ES-I3 (cell line): ENCODE measurements around the gene VSX2.
"Not testable (repeated sequence)": the region's sequence is repeated elsewhere in the genome, so short reads cannot be mapped to it uniquely, and the experiment has no call there.

Source experiments
- H3K36me3 ChIP-seq: 2 replicates; pipeline ENCODE4 v1.6.1; 2013; ENCODE audit warnings: mild to moderate bottlenecking, low read length, control low read depth, moderate library complexity; ENCODE audit not compliant: insufficient read depth
- H3K4me1 ChIP-seq: 2 replicates; pipeline ENCODE4 v1.6.1; 2013; ENCODE audit warnings: mild to moderate bottlenecking, control low read depth, low read length; ENCODE audit not compliant: insufficient read depth
- H3K9ac ChIP-seq: 2 replicates; pipeline ENCODE4 v1.6.1; 2013; ENCODE audit warnings: low read depth, mild to moderate bottlenecking, low read length, moderate library complexity
- H3K9me3 ChIP-seq: 2 replicates; pipeline ENCODE4 v1.6.1; 2013; ENCODE audit warnings: mild to moderate bottlenecking, low read length, moderate library complexity; ENCODE audit not compliant: control insufficient read depth, insufficient read depth

Gene VSX2

DNA sequence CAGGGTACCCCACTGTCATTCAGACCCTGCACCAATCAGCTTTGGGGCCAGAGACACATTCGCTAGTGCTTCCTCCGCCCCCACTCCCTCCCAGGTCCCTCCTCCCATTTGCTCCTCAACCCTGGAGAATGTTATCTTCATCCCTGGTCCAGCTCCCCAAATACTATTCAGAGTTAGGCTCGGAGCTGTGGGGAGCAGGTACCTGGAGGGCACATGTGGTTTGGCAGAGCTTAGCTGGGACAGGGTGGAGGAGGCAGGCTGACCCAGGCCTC, 19.5 kb downstream of the VSX2 start:
- Histone ChIP-seq H3K4me1 (no peaks in the 10 kb centered on the region), H3K9ac (no peak overlapping the region; the same call in 1 of the 2 replicates), H3K9me3 (no peaks in the 10 kb centered on the region), H3K36me3 (no peaks in the 10 kb centered on the region)

DNA sequence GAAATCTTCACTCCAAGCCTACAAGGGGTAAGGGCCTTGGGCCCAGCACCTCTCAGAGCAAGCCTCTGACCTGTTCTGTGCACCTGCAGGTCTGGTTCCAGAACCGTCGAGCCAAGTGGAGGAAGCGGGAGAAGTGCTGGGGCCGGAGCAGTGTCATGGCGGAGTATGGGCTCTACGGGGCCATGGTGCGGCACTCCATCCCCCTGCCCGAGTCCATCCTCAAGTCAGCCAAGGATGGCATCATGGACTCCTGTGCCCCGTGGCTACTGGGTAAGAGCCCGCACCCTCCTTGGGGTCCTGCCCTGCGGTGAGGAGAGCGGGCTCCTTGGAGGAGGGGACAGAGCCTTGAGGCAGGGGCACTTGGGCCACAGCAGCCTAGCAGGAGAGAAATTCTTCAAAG, 20.3 kb downstream of the VSX2 start:
- Histone ChIP-seq H3K36me3 (no peaks in the 10 kb centered on the region), H3K9ac (no peak overlapping the region), H3K9me3 (no peaks in the 10 kb centered on the region), H3K4me1 (no peaks in the 10 kb centered on the region)

DNA sequence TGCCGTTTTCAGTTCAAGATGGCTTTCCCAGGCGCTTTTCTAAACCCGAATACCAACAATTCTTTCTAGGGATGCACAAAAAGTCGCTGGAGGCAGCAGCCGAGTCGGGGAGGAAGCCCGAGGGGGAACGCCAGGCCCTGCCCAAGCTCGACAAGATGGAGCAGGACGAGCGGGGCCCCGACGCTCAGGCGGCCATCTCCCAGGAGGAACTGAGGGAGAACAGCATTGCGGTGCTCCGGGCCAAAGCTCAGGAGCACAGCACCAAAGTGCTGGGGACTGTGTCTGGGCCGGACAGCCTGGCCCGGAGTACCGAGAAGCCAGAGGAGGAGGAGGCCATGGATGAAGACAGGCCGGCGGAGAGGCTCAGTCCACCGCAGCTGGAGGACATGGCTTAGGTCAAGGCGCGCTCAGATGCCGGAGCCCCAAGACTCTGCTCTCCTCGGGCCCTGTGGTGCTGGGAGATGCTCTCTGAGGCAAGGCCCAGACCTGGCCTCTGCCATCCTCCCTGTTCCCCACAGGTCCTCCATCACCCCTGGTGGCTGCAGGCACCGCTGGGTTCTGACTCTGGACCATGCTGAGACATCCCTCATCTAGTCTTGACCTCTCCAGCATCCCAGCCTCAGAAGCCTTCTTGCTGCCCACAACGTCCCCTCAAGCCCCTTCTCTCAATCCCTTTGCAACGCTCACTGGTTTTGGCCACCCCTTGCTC, 21.4 kb downstream of the VSX2 start:
- H3K9me3 ChIP-seq = no peaks in the 10 kb centered on the region
- no peaks in the 10 kb centered on the region for H3K36me3 ChIP-seq
- no peak overlapping the region for H3K9ac ChIP-seq
- H3K4me1 ChIP-seq = no peaks in the 10 kb centered on the region

DNA sequence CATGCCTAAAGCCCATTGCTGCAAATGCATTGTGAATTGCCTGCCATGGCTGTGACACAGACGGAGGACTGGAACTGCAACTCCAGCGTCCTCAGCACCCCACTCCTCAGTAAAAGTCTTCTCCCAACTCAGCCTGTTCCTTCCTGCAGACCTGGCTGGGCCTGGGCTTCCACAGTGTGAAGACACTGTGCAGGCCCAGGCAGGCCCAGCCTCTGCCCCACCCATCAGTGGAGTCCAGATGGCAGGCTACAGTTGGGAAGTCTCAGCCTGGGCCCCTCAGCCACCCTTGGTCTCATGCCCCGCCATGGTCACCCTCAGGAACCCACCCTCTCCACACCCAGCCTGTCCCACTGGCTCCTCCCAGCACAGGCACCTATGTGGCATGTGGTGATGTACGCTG, 22.0 kb downstream of the VSX2 start:
- H3K36me3 ChIP-seq = no peaks in the 10 kb centered on the region
- H3K9ac ChIP-seq = no peak overlapping the region
- no peaks in the 10 kb centered on the region for H3K4me1 ChIP-seq
- H3K9me3 ChIP-seq = no peaks in the 10 kb centered on the region

DNA sequence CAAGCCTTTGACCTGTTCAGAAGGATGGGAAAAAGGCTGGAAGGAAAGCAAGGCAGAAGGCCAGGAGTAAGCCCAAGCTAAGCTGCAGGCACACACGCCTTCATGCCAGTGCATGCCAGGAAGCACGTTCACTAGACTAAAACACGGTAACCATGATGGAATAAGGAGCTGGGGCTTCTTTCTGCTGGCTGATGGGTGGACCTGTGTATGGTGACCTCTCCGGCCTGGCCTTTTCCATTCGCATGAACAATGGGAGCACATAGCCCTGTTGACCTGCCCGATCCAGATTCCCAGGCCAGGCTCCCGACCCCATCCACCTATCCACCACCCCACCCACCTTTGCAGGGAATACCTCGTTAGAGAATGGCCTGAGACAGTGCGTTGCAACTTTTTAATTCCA, 22.8 kb downstream of the VSX2 start:
- Histone ChIP-seq H3K4me1 (no peaks in the 10 kb centered on the region), H3K36me3 (peaks cover 3% of the 10 kb centered on the region; the same call in 1 of the 2 replicates), H3K9me3 (no peaks in the 10 kb centered on the region), H3K9ac (no peak overlapping the region)

DNA sequence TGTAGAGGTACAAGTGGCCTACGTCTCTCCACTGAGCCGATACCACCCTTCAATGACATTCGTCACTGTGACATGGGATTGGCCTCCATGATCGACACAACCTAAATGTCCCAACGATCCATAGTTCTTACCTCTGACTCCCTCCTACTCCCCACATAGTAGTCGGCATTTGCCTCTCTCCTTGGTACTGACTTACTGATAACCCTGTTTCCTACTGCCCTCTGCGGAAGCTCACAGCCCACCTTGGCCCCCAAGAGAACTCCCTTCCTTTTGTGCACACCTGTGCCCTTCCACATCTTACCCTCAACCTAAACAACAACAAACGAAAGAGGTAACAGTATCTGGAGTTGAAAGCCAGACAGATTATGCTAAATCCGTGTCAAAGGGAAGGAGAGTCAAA, 23.9 kb downstream of the VSX2 start:
- no peak overlapping the region for H3K9ac ChIP-seq
- H3K9me3 ChIP-seq = no peaks in the 10 kb centered on the region
- H3K4me1 ChIP-seq = peaks cover 5% of the 10 kb centered on the region
- H3K36me3 ChIP-seq = peaks cover 3% of the 10 kb centered on the region; the same call in 1 of the 2 replicates

DNA sequence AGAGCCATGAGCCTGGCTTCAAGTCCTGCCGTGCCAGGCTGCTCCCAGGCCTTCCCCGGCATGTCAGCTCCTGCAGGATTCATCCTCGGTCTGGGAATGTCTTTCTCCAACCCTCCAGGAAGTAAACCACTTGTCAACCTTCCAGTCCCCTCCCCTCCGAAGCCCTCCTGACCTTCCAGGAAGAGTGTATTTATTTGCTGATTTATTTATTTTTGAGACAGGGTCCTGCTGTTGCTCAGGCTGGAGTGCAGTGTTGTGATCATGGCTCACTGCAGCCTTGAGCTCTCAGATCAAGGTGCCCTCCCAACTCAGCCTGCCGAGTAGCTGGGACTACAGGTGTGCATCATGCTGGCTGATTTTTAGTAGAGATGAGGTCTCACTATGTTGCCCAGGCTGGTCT, 24.7 kb downstream of the VSX2 start:
- peaks cover 3% of the 10 kb centered on the region; the same call in 1 of the 2 replicates for H3K36me3 ChIP-seq
- no peak overlapping the region for H3K9ac ChIP-seq

DNA sequence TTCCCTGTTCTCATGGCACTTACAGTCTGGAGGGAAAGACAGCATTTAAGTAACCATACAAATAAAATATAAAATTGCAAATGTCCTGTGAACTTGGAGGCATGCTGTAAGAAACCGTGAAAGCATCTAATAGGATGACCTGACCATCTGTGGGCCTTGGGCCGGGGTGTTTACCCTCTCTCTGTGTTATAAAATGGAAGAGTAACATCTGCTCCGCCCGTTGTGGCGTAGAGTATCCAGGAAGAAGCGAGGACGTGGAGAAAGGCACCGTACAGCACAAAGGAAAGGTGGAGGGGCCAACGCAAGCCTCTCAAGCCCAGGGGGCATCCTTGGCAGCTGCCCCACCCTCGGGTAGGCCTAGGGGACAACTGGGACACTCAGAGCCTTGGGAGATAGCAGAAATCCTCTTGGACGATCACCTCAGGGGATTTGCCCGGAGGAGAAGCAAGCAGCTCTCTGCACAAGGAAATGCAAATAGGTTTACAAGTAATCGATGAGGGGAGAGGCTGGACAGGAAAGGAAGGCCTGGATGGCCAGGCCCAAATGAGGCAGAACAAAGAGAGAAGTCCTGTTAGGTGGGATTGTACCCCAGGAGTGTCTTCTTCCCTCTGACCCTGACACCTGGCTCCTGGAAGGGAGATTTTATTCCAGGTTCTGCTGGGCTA, 26.2 kb downstream of the VSX2 start:
- Histone ChIP-seq H3K4me1 (peaks cover 5% of the 10 kb centered on the region), H3K9ac (no peak overlapping the region), H3K9me3 (no peaks in the 10 kb centered on the region)

More for the DNA sequence above, 24.7 kb downstream of the VSX2 start:
- H3K9me3 ChIP-seq = no peaks in the 10 kb centered on the region
- peaks cover 5% of the 10 kb centered on the region for H3K4me1 ChIP-seq

DNA sequence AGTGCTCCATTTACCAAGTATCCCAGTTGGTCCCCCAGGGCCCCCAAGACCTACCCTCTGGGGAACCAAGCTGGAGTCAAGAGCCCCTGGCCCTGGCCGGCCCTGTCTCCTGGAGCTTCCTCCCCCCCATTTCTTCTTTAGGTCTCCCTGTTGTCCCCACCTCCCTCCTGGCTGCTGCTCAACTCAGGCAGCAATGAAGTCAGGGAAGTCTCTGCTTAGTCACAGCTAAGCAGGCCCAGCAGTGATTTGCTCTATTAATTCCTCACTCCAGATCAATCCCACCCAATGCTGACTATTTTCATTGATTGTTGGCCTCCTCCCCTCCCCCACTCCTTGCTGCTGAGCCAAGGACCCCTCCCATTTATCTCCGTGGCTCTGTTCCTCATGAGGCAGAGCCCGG, 28.3 kb downstream of the VSX2 start:
- Histone ChIP-seq H3K9ac (no peak overlapping the region), H3K36me3 (peaks cover 3% of the 10 kb centered on the region; the same call in 1 of the 2 replicates), H3K9me3 (no peaks in the 10 kb centered on the region), H3K4me1 (peaks cover 5% of the 10 kb centered on the region)

More for the DNA sequence above, 26.2 kb downstream of the VSX2 start:
- H3K36me3 ChIP-seq = peaks cover 3% of the 10 kb centered on the region; the same call in 1 of the 2 replicates

DNA sequence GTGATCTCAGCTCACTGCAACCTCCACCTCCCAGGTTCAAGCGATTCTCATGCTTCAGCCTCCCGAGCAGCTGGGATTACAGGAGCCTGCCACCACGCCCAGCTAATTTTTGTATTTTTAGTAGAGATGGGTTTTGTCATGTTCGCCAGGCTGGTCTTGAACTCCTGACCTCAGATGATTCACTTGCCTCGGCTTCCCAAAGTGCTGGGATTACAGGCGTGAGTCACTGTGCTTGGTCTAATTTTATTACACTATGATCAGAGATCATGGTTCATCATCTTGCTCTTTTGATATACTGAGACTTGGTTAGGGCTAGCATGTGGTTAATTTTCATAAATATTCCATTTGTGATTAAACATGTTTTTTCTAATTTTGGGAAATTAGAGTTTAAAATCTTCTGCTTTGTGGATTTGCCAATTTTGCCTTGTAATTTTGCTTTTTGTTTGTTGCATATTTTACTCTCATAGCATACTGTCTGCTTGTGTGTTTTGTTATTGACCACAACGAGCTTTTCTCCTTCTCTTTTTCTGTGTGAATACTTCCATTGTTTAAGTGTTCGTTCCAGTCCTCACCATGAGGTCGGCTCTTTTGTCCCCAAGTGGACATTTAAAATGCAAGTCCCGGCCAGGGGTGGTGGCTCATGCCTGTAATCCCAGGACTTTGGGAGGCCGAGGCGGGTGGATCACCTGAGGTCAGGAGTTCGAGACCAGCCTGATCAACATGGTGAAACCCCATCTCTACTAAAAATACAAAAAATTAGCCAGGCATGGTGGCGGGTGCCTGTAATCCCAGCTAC, 31.3 kb downstream of the VSX2 start:
- H3K9me3 ChIP-seq, H3K36me3 ChIP-seq, H3K9ac ChIP-seq, H3K4me1 ChIP-seq: not testable (repeated sequence)

DNA sequence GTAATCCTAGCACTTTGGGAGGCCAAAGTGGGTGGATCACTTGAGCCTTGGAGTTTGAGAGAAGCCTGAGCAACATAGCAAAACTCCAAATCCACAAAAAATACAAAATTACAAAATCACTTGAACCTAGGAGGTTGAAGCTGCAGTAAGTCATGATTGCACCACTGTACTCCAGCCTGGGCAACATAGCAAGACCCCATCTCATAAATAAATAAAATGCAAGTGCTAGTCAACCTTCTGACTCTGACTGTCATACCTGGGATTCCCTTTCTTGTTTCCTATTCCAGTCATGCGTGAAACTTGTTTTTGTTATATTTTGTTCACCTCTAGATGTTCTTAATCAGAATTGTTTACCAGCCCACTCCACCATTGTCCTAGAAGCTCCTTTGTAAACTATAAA, 32.1 kb downstream of the VSX2 start:
- Histone ChIP-seq H3K9me3 (no peaks in the 10 kb centered on the region), H3K9ac (no peak overlapping the region), H3K4me1 (peaks cover 5% of the 10 kb centered on the region), H3K36me3 (peaks cover 3% of the 10 kb centered on the region; the same call in 1 of the 2 replicates)

DNA sequence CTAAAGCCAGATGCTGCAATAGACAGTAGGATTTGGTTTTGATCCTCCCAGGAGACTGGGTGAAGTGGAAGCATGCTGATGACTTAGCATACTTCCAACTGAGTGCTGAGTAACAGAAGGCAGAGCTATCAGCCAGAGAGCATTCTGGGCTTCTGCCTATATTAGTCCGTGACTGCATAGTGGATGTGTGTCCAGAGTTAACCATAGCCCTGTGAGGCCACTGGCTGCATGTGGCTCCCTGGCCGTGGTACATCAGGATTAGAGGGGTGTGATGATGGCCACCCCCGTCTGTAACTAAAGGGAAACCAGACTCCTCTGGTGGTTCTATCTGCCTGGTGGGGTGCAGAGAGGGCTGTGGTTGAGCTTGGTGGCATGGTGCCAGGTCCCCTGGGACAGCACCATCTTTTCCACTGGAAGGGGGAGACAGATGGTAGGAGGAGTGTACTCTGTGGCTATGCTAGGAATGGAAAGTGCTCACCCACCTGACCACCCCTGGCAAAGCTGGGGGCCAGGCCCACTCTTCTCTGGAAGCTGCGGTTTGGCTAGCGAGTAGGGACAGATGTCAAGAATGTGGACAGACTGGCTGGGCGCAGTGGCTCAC, 36.1 kb downstream of the VSX2 start:
- no peaks in the 10 kb centered on the region for H3K4me1 ChIP-seq
- H3K9ac ChIP-seq = no peak overlapping the region
- no peaks in the 10 kb centered on the region for H3K36me3 ChIP-seq
- H3K9me3 ChIP-seq = no peaks in the 10 kb centered on the region; the same call in 1 of the 2 replicates

DNA sequence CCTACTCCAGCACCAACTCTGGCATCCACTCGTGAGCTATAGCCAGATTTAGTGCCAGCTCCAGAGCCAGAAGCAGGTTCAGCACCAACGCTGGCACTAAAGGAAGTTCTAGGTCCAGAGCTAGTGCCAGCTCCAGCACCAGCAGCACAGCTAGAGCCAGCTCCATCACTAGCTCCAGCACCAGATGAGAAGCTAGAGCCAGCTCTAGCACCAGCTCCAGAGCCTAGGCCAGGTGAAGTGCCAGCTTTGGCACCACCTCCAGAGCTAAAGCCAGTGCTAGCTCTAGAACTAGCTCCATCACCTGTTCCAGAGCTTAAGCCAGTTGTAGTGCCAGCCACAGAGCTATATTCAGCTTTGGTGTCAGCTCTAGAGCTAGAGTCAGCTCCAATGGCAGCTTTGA, 38.8 kb downstream of the VSX2 start:
- Histone ChIP-seq H3K9ac (no peak overlapping the region), H3K36me3 (no peaks in the 10 kb centered on the region), H3K4me1 (no peaks in the 10 kb centered on the region), H3K9me3 (no peaks in the 10 kb centered on the region; the same call in 1 of the 2 replicates)

DNA sequence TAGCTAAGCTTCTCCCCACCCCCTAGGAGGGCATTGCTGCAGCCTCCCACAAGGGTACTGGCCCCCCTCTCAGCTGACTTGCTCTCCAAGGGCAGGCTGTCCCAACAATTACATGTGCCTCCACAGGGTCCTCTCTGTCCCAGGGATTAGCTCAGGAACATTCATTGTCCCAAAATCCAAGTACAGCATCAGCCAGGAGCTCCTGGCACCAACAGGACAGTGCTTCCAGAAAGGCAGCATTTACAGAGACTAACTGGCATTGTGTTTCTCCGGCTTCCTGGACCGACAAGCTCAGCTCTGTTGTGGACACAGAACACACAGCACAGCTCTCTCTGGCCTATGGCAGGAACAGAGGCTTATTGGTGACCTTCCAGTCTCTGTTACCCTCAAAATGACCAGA, 41.8 kb downstream of the VSX2 start:
- Histone ChIP-seq H3K9me3 (no peaks in the 10 kb centered on the region; the same call in 1 of the 2 replicates), H3K9ac (no peak overlapping the region), H3K4me1 (no peaks in the 10 kb centered on the region), H3K36me3 (peaks cover 8% of the 10 kb centered on the region)
